Esophagus muscularis mucosa (tissue), 3 donors: ENCODE measurements around the gene ZMYM2.

Source experiments
- CTCF ChIP-seq, 3 experiments: fragments of 200-600 bp in 2 of 3; fragments of 450-650 bp in 1 of 3; sonication (generic) in 2 of 3; IDR thresholded peaks; one replicate each; pipeline ENCODE4 v1.5.1; 2017 to 2019; ENCODE audit warnings: antibody characterized with exemption in 3 of 3, mild to moderate bottlenecking in 2 of 3, moderate library complexity in 1 of 3
- POLR2AphosphoS5 ChIP-seq, 2 donors: sonication (generic); formaldehyde crosslinking; IDR thresholded peaks; one replicate each; pipeline ENCODE4 v1.6.1; 2017; ENCODE audit warnings: antibody characterized with exemption in 2 of 2

GRCh38 chr13:19952850-19953249, 5.7 kb upstream of the ZMYM2 start:
- TF ChIP-seq POLR2AphosphoS5 (IDR thresholded peaks at IDR 0.05) (no peak), CTCF (IDR thresholded peaks at IDR 0.05) (no peak)
